ENCODE results near the gene HOXA5.

HOXA5 gene

DNA sequence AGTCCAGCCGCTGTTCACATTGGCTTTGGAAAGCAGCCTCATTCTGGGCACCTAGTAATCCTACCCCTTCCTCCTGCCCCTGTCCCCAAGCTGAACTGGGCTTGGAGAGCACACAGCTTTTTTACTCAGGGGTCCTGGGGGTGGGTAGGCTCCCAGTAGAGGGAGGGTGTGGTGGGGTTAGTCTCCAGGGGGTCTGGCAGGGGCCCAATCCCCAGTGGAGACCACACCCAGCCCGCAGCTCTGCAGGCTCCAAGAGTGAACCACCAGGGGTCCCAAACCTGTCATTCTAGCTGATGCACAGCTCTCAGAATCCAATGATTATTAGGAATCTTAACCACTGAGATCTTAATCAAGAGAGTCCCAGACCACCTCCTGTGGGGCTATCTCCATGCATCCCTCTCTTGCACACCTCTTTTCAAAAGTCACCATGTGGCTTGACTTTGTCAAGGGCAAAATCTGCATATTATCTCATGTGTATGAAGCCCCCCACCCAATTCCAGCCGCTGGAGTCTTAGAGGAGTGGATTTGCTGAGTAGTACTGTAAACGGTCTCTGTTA is 38.9 kb upstream of the HOXA5 start:
- no peak for DNase-seq

GRCh38 chr7:27181795-27182275 is 38.4 kb upstream of the HOXA5 start:
- DNase-seq: no peak

DNA sequence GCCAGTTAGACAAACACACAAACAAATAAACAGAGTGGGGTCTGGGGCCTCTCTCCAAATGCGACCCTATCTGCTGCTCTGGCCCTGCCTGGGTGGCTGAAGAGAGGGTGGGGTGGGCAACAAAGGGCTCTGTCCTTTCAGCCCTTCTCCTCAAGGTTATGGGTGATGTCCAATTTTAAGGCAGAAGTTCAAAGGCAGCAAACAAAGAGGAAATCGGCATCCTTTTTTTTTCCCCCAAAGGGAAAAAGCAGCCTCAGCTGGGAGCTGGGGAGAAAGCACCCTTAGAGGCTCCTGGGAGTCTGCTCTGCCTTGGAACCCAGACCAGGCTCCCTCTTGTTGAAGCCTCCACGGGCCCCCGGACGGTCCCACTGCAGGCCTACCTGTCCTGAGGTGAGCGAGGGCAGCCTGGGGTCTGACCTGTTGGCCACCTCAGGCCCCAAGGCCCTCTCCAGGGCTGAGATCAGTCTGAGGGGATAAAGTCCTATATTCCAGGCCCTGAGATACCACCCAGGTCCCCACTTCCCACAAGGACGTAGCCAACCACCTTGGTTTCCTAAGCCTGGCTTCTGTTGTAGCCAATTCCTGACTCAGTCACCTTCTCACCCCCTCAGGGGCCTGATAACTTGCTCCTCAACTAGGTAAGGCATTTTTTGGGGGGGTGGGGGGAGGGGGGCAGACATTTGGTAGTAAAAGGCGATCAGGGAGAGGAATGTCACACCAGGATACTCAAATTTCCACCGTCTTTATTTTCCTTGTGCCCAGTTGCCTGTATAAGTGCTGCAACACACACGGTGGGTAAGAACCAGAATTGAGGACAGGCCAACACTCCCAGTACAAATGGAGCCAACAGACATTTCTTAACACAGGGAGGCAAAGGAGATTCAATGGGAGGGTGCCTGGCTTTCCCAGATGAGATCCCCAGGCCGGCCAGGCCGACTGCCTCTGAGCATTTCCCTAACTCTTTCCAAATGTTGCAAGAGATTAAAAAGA is 37.2 kb upstream of the HOXA5 start:
- DNase-seq: no peak

DNA sequence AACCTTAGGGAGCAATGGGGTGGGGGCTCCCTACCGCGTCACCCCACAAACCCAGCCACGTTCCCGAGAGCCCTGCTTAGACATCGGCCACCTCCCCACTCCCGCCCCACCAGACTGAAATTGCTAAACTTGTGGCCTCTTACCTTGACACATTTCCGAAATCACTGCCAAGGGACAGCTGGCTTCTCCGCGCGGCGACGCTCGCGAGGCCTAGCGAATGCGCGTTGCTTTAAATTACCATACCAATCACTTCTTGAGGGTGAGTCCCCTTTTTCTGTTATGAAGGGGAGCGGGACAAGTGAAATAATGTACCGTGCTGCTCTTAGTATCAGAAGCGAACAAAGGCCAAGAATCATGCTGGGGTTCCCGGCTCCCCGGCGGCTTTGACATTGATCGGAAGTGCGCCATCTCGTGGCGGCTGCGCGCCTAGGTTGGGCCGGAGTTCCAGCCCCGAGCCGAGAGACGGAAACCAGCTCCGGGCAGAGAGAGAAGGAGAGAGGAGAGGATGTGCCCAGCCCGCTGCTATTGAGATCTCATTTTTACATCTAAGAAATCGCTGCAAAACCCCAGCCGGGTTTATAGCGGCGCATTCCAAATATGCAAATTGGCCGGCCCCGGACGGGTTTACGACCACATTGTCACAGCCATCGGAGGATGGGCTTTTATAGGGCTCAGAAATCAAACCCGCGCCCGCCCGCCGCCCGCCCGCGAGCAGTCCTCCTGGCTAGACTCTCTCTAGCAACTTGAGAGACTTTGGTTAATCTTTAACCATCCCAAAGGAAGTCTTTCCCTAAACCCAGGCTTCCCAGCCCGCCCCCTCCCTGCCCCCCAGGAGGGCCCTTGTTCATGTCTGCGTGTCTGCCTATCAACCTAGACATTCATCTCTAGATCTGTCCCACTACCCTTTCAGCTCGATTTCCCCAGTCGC is 36.3 kb upstream of the HOXA5 start:
- no peak for DNase-seq

- DNase-seq: no peak
These were observed 35.5 kb upstream of the HOXA5 start for GRCh38 chr7:27179030-27179429.

GRCh38 chr7:27178366-27178765 is 34.9 kb upstream of the HOXA5 start:
- no peak for DNase-seq

- no peak for DNase-seq
These were observed 34.4 kb upstream of the HOXA5 start for GRCh38 chr7:27177795-27178320.

DNA sequence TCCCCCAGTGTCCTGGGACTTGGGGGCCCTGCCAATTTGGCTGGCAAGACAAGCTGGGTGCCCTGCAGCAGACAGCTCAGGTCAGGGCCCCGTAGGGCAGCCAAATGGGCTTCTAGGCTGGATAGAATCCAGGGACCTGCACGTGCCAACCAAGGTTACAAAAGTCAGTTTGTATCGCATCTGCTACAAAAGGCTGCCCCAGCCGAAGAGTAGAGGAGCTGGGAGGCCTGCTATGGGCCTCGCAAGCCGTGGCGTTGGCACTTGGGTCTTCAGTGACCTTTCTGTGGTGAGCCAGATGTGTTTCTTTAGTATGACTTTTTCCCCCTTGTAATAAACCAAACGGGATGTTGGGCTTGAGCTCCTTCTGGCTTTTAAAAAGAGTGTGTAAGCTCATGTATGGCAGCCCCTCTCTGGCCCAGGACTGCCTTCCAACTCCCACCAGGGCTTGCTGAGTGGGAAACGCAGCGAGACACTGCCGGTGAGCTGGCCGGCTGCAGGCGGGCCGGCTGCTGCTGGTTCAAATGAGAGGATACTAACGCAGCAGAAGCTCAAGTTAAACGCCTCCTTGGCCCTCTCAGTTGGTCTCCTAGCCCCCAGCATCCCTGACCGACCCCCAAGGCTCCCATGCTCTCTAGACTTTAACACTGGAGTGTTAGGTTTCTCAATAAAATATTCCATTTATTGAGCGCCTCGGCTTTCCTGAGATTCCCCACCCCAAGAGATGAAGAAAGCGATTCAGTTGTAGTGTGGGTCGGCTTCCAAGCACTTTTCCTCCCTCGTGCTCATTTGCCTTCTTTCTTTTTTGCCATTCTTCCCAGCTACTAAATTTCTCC is 33.7 kb upstream of the HOXA5 start:
- no peak for DNase-seq

DNA sequence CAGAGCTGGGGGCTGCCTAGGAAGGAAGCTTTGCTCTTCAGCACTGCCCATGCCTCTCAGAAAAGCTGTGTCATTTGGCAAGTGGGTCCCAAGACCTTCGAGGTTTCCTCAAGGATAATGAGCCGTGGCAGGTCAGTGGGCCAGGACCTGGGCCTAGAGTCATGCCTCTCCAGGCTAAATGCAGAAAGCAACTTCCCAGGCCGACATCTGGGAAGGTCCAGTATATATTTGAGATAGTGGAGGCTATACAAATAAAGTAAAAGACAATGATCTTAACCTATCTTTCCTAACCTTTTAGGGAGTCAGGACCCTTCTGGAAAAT is 33.0 kb upstream of the HOXA5 start:
- DNase-seq: no peak

DNA sequence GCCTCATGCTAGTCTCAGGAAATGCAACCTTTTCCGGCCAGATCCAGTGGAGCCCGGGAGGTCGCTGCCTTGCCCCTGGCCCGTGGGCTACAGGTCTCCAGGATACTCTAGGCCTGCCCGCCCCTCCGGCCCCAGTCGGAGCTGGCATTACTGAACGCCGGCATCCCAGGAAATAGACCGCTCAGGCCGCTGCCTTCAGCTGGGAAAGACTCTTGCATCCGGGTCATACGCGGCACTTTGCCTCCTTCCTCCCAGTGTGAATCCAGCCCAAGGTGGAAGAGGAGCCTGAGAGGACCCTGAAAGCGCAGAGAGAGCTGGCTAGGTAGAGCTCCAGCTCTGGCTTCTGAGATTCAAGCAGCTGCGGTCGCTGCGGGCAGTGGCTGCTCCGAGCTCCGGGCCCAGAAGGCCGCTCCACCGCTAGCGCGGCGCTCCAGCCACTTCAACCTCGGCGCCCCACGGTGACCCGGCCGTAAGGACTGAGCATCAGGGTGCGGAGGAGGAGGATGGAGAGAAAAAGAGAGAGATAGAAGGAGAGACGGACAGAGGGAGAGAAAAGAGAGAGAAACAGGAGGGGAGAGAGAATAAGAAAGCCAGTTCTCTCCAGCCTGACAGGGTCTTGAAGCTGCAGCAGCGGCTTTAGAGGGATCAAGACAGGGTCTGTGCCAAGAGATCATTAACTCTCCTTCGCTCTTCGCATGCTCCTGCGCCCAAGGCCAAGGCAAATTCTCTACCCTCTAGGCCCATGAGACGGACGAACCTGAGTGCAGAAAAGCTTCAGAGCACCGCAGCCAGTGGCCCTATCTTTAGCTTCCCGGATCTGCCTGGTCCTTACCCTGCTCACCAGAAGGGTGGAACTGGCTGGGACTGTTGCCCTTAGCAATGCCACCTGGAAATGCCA is 32.4 kb upstream of the HOXA5 start:
- no peak for DNase-seq

DNA sequence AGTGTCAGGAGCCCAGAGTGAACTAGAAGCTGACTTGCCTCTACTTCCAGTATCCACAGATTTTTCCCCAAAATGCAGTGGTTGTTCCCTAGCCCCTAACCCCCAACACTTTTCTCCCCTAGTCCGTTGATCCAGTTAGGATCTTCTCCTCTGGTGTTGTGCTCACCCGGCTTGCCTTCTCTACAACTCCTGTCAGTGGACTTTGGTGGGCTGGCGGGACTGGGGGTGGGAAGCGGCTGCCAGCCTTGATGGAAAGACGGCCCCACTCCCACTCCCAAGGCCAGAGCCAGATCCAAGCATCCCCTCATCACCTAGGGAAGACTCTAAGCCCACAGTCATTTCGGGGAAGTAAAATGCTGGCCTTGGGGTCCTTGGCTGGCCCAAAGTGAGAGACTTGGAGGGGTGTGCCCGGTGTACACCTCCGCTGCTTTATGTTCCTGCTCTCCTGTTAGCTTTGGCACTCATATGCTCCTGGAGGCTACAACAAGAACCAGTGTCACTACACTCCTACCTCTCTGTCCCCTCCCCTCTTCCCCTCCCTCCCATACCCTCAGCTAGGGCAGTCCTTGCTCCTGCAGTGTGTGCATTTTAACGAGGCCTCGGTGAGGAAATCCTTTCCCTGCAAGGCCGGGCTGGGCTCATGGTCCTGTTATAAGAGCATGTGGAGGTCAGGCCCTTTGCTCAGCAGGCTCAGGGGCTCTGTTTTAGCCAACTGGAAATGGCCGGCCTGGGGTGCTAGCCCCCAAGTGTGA is 31.6 kb upstream of the HOXA5 start:
- no peak for DNase-seq

DNA sequence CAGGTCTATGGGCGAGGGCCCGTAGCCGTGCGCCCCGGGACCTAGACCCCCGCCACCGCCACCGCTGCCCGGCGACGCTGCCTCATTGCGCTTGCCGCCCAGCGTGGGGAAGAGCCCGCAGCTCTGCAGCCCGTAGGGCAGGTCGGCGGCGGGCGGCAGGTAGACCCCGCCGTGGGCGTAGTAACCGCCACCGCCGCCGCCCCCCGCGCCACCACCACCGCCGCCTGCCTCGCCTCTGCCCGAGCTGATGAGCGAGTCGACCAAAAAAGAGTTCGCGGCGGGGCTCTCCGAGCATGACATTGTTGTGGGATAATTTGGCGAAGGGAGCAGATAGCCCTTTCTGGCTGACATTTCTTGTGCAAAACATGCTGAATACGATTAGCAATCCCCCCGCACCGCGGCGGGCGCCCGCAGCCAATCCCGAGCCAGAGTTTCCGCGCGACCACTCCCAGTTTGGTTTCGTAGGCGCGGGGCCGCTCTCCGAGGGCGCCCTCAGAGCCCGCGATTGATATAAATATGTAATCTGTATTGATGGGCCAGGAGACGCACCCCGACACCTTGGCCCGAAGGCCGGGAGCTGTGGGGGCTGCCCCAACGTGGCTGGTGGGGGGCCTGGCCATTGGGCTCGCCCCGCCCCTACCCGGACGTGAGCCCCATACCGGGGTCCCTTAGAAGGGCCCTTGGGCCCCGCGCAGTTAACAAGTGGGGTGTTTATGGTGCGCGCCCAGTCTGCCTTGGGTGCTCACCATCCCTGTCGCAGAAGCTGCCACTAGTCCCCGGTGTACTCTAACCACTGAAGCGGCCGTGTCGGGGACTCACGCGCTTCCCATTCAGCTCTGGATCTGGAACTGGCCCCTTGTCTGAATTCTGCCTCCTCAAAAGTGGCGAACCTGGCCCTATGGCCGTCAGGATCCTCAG is 30.7 kb upstream of the HOXA5 start, which contains the start of gene HOXA10:
TSS of gene HOXA10 (minus strand) at position 365 of the 918 bp plus-strand sequence. CDS start at position 351, 14 bp downstream.
- DNase-seq: no peak

- DNase-seq: no peak
These were observed 30.1 kb upstream of the HOXA5 start for GRCh38 chr7:27173511-27173955.

DNA sequence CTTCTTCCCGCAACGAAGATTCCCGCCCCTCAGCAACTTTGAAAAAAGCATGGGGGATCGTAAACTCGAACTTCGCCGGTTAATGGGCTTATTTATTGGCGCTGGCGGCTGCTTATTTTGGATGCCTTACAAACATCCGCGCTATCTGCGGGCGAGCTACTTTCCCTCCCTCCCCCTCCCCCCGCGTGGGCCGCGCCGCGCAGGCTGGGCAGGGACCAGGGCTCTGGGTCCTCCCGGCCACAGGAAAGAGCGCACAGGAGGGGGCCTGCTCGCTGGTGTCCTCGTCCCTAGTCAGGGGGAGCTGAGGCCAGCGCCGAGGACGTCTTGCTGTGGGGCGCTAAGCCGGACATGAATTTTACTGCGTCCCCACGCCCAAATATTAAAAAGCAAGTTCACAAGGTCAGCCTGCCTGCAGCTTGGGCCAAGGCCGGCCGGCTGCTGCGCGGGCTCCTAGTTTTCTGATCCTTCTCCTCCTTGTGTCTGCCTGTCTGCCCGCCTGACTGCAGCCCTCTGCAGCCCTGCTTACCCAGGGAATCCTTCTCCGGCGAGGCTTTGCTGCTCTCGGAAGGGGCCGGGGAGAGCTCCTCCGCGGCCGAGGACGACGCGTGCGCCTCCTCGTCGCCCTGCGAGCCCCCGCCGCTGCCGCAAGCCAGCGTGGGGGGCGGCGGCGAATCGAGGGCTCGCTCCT is 29.5 kb upstream of the HOXA5 start:
- DNase-seq: no peak

DNA sequence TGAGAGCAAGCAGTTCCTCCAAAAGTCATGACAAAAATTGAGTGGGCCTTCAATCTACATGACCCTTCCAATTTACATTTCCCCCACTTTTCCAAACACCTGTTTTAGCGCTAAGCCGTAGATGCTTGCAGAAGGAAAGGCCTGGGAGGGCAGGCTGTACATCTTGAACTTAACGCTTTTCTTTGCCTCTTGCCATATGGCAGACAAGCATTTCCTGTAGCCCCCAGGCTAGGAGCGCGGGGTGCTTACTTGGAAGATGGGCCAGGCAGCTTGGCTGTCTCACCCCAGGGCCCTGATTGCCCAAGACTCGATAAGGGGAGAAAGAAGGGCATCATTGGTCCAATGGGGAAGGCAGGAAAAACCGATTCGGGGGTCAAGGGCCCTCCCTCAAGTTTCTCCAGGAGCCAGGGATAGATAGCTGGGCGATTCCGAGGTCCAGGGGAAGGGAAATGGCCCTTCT is 28.9 kb upstream of the HOXA5 start:
- no peak for DNase-seq

DNA sequence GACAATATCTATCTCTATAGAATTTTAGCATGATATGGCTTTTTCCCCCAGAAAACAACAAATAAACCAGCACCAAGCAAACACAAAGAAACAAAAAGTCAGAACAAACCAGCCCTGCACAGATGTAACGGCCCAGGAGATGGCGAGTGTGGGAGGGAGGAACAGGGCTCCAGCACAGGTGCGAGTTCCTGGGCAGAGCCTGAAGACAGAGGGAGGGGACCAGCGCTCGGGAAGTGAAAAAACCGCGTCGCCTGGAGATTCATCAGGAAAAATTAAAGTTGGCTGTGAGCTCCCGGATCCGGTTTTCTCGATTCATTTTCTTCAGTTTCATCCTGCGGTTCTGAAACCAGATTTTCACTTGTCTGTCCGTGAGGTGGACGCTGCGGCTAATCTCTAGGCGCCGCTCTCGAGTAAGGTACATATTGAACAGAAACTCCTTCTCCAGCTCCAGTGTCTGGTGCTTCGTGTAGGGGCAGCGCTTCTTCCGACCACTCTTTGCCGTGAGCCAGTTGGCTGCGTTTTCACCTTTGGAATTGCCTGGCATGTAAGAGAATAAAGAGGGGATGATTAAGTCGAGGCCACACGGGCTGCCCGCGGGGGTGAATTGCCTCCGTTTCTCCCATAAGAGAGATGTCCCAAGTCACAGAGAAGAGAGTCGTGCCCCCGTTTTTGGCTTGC is 28.3 kb upstream of the HOXA5 start:
- DNase-seq: no peak

GRCh38 chr7:27171325-27171636 is 27.8 kb upstream of the HOXA5 start:
- DNase-seq: no peak
